Ishikawa (cell line): ENCODE results near the gene QSOX1.

Experiments used
- TAF1 ChIP-seq: IDR thresholded peaks from 2 replicates; pipeline ENCODE4 v1.6.1; 2012; ENCODE audit warnings: low read depth, mild to moderate bottlenecking
- TF ChIP-seq, protein P1 (sequence below): IDR thresholded peaks from 2 replicates; pipeline ENCODE4 v1.6.1; 2012

- TF ChIP-seq, protein P1, sequence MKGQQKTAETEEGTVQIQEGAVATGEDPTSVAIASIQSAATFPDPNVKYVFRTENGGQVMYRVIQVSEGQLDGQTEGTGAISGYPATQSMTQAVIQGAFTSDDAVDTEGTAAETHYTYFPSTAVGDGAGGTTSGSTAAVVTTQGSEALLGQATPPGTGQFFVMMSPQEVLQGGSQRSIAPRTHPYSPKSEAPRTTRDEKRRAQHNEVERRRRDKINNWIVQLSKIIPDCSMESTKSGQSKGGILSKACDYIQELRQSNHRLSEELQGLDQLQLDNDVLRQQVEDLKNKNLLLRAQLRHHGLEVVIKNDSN: no peak
- TF ChIP-seq TAF1: no peak
Measured at GRCh38 chr1:180228648-180229482, 74.2 kb downstream of the QSOX1 start.
